Measurements from ENCODE around the gene SRGAP2C. TPM values are rescaled to one million over a fixed set of nuclear protein-coding genes. Genes with fewer than 3 reads are reported as not detected.
"Not testable (repeated sequence)": the region's sequence is repeated elsewhere in the genome, so short reads cannot be mapped to it uniquely, and the experiment has no call there.

Gene SRGAP2C
- total RNA-seq, 1 experiment from 2014 or later: 67.6 TPM

- H3K4me3 Mint-ChIP-seq; H3K27ac Mint-ChIP-seq; H3K27me3 Mint-ChIP-seq (ENCODE audit: low read depth); POLR2A ChIA-PET; H3K9me3 Mint-ChIP-seq; H3K4me1 Mint-ChIP-seq; CTCF ChIA-PET; H3K36me3 Mint-ChIP-seq; ATAC-seq; DNase-seq (ENCODE audit: low spot score): not testable (repeated sequence)
These were observed 93.4 kb downstream of the SRGAP2C start for GRCh38 chr1:121278202-121278601.

GRCh38 chr1:121278777-121279547 is 94.2 kb downstream of the SRGAP2C start:
- H3K27ac Mint-ChIP-seq; H3K4me1 Mint-ChIP-seq; H3K27me3 Mint-ChIP-seq (ENCODE audit: low read depth); H3K4me3 Mint-ChIP-seq; DNase-seq (ENCODE audit: low spot score); H3K36me3 Mint-ChIP-seq; POLR2A ChIA-PET; ATAC-seq; CTCF ChIA-PET; H3K9me3 Mint-ChIP-seq: not testable (repeated sequence)

GRCh38 chr1:121279548-121279898 is 94.7 kb downstream of the SRGAP2C start:
- ATAC-seq; DNase-seq (ENCODE audit: low spot score); H3K27ac Mint-ChIP-seq; H3K27me3 Mint-ChIP-seq (ENCODE audit: low read depth); POLR2A ChIA-PET; H3K9me3 Mint-ChIP-seq; H3K36me3 Mint-ChIP-seq; CTCF ChIA-PET; H3K4me3 Mint-ChIP-seq; H3K4me1 Mint-ChIP-seq: not testable (repeated sequence)

DNA sequence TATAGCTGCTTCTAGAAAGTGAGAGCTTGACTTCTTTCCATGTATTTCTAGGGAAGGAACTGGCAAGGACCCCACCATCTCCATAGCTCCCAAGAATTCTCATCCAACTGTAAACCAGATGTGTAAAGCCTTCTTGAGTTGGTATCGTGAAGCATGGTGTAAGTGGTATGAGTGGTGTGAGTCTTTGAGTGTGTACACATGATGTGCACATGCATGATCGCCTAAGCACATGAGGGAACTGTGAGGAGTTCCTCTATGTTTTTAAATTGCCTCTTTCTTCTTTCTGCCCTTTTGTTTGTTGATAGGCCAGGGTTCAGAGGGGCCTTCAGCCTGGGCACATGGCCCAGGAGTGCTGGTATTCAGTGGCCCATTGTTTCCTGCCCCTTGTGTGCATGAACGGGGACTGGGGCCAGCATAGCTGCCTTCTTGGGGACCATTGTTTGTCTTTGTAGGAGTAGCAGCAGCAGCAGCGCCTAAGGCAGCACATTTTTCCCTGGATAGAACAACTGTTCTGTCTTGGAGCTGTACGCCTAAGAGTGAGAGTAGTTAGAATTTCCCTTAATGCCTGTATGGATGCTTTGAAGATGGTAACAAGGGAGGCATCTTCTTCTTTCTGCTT is 96.0 kb downstream of the SRGAP2C start:
- H3K36me3 Mint-ChIP-seq; H3K4me3 Mint-ChIP-seq; H3K27ac Mint-ChIP-seq; DNase-seq (ENCODE audit: low spot score); H3K27me3 Mint-ChIP-seq (ENCODE audit: low read depth); H3K9me3 Mint-ChIP-seq; ATAC-seq; CTCF ChIA-PET; POLR2A ChIA-PET; H3K4me1 Mint-ChIP-seq: not testable (repeated sequence)

DNA sequence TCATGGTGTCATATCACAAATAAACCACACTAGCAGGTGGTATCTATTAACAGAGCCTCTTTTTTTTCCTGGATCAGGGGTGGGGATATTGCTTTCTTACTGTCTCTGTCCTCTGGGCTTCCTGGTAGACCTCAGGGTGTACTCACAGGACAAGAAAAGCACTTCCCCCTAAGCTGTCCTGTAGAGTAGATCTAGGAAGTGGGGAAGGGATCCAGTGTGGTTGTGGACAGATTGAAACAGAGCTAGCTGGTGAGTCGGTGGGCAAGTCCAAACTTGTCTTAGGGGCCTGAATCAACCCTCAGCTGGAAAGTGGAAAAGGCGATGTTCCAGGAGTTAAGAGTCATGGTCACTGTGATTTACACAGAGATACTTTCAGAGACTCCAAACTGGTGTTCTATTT is 96.7 kb downstream of the SRGAP2C start:
- ATAC-seq: peak; percentile 17; the same call in 1 of the 2 replicates
- not testable (repeated sequence) for DNase-seq (ENCODE audit: low spot score)

GRCh38 chr1:121283587-121284180 is 98.9 kb downstream of the SRGAP2C start:
- H3K4me1 Mint-ChIP-seq; H3K27ac Mint-ChIP-seq; H3K4me3 Mint-ChIP-seq; H3K36me3 Mint-ChIP-seq; H3K27me3 Mint-ChIP-seq (ENCODE audit: low read depth); POLR2A ChIA-PET; CTCF ChIA-PET; ATAC-seq; H3K9me3 Mint-ChIP-seq; DNase-seq (ENCODE audit: low spot score): not testable (repeated sequence)

More for the DNA sequence above, 96.7 kb downstream of the SRGAP2C start:
- H3K27ac Mint-ChIP-seq; H3K9me3 Mint-ChIP-seq; H3K4me1 Mint-ChIP-seq; POLR2A ChIA-PET; H3K4me3 Mint-ChIP-seq; CTCF ChIA-PET; H3K36me3 Mint-ChIP-seq; H3K27me3 Mint-ChIP-seq (ENCODE audit: low read depth): not testable (repeated sequence)

GRCh38 chr1:121292590-121292989 is 107.8 kb downstream of the SRGAP2C start:
- POLR2A ChIA-PET; H3K27me3 Mint-ChIP-seq (ENCODE audit: low read depth); H3K9me3 Mint-ChIP-seq; H3K36me3 Mint-ChIP-seq; DNase-seq (ENCODE audit: low spot score); H3K4me3 Mint-ChIP-seq; ATAC-seq; H3K4me1 Mint-ChIP-seq; CTCF ChIA-PET; H3K27ac Mint-ChIP-seq: not testable (repeated sequence)

- H3K4me1 Mint-ChIP-seq; H3K36me3 Mint-ChIP-seq; POLR2A ChIA-PET; CTCF ChIA-PET; DNase-seq (ENCODE audit: low spot score); H3K27me3 Mint-ChIP-seq (ENCODE audit: low read depth); H3K27ac Mint-ChIP-seq; H3K9me3 Mint-ChIP-seq; H3K4me3 Mint-ChIP-seq: not testable (repeated sequence)
- ATAC-seq: peak; percentile 24
These were observed 108.8 kb downstream of the SRGAP2C start for GRCh38 chr1:121293263-121294204.

GRCh38 chr1:121294205-121294570 is 109.4 kb downstream of the SRGAP2C start:
- DNase-seq (ENCODE audit: low spot score); ATAC-seq; H3K9me3 Mint-ChIP-seq; H3K36me3 Mint-ChIP-seq; H3K4me3 Mint-ChIP-seq; H3K27ac Mint-ChIP-seq; H3K27me3 Mint-ChIP-seq (ENCODE audit: low read depth); POLR2A ChIA-PET; H3K4me1 Mint-ChIP-seq; CTCF ChIA-PET: not testable (repeated sequence)

DNA sequence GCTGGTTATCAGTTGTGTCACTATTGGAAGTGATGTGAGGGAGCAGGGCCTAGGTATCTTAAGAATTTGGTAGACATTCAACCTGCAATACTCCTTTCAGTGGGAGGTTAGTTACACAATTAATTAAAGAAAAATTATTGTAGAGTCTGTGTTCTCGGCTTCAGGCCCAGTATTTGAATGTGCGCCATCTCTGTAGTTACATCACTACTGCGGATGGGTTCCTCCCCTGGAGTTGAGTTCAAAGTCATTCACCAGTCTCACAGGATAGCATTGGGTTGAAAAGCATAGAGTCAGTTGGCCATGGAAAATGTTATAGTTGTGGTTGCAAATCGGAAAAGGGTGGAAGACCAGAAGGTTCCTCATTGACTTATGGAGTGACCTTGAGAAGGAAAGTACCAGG is 111.8 kb downstream of the SRGAP2C start:
- POLR2A ChIA-PET; CTCF ChIA-PET; ATAC-seq; H3K4me3 Mint-ChIP-seq; H3K27ac Mint-ChIP-seq; H3K4me1 Mint-ChIP-seq; H3K9me3 Mint-ChIP-seq; H3K36me3 Mint-ChIP-seq; H3K27me3 Mint-ChIP-seq (ENCODE audit: low read depth); DNase-seq (ENCODE audit: low spot score): not testable (repeated sequence)

- H3K36me3 Mint-ChIP-seq; H3K4me3 Mint-ChIP-seq; H3K27ac Mint-ChIP-seq; H3K9me3 Mint-ChIP-seq; POLR2A ChIA-PET; H3K4me1 Mint-ChIP-seq; H3K27me3 Mint-ChIP-seq (ENCODE audit: low read depth); CTCF ChIA-PET; DNase-seq (ENCODE audit: low spot score): not testable (repeated sequence)
- peak; percentile 53; the same call in 1 of the 2 replicates for ATAC-seq
These were observed 113.8 kb downstream of the SRGAP2C start for GRCh38 chr1:121298529-121298928.

- ATAC-seq: peak; percentile 83
- POLR2A ChIA-PET; H3K27ac Mint-ChIP-seq; DNase-seq (ENCODE audit: low spot score); H3K4me3 Mint-ChIP-seq; CTCF ChIA-PET; H3K4me1 Mint-ChIP-seq; H3K36me3 Mint-ChIP-seq; H3K9me3 Mint-ChIP-seq; H3K27me3 Mint-ChIP-seq (ENCODE audit: low read depth): not testable (repeated sequence)
These were observed 114.9 kb downstream of the SRGAP2C start for GRCh38 chr1:121299514-121300149.

Measured in WTC11 (cell line).